LNCaP clone FGC (cell line): Measurements from ENCODE around the gene CEP76.

ENCODE experiments used
- DNase-seq: peaks from one replicate; pipeline ENCODE4 v3.0.0-alpha.2; 2011; ENCODE audit warnings: low read depth
- H3K4me3 ChIP-seq: 2 replicates; pipeline ENCODE4 v1.5.1; 2011; ENCODE audit warnings: mild to moderate bottlenecking, low read depth, low read length, control low read depth
- TF ChIP-seq, protein P1 (sequence below): IDR thresholded peaks from 2 replicates; pipeline ENCODE4 v1.5.1; 2012; ENCODE audit warnings: mild to moderate bottlenecking; ENCODE audit not compliant: control insufficient read depth, insufficient read depth; ENCODE audit errors: extremely low read depth

Gene CEP76

DNA sequence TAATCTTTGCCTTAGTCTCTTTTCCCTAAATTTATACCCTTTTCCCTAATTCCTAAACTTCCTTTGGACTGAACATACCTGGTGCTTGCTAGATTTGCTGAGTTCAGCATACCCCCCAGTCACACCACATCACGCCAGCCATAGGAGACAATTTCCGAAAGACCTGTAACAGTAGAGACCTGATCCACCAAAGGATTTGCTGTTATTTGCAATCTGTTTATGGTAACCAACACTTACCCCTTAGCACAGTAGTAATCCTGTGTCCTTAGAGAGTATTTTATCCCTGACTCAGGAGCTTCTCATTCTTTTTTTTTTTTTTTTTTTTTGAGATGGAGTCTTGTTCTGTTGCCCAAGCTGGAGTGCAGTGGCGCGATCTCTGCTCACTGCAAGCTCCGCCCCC, 8.9 kb upstream of the CEP76 start:
- no peak for DNase-seq
- no peak overlapping the region for H3K4me3 ChIP-seq
- TF ChIP-seq, protein P1, sequence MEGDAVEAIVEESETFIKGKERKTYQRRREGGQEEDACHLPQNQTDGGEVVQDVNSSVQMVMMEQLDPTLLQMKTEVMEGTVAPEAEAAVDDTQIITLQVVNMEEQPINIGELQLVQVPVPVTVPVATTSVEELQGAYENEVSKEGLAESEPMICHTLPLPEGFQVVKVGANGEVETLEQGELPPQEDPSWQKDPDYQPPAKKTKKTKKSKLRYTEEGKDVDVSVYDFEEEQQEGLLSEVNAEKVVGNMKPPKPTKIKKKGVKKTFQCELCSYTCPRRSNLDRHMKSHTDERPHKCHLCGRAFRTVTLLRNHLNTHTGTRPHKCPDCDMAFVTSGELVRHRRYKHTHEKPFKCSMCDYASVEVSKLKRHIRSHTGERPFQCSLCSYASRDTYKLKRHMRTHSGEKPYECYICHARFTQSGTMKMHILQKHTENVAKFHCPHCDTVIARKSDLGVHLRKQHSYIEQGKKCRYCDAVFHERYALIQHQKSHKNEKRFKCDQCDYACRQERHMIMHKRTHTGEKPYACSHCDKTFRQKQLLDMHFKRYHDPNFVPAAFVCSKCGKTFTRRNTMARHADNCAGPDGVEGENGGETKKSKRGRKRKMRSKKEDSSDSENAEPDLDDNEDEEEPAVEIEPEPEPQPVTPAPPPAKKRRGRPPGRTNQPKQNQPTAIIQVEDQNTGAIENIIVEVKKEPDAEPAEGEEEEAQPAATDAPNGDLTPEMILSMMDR: no peak

DNA sequence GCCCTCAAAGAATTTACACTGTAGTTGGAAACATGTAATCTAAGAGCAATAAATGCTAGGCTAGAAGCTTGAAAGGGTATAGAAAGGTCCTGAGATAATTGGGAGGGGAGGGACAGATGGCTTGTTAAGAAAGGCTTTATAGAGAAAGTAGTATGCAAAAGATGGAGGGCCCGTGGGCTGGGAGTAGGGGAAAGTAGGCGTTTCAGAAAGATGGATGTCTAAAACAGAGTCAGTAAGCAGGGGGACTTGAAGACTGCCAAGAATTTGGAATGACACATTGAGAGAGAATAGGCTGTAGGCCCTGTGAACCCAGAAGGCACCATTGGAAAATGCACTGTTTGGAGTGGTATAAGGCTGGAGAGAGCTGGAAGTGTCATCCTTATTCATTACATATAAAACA, 1.1 kb upstream of the CEP76 start:
- TF ChIP-seq, protein P1: no peak
- DNase-seq: no peak

DNA sequence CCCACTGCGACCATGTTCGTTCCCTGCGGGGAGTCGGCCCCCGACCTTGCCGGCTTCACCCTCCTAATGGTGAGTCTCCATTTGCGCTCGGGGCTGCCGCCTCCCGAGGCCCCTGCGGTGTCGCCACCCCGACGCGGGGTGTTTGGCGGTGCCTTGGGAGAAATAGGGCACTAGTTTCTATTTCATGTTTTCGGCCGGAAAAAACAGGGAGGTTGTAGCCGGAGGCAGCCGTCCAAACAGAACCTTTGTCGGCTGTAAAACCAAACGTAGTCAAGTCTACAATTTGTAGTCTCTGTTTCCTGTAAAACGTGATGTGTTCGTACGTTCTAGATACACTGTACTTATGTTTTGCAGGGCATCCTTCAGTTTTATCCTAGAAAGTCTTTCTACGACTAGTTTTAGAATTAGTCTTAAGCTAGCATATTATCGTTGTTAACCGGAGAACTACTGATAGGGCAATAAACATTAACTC, 609 bp upstream of the CEP76 start:
- TF ChIP-seq, protein P1: no peak
- DNase-seq: no peak
- peak overlapping the region; percentile 84 for H3K4me3 ChIP-seq

More for the DNA sequence above, 1.1 kb upstream of the CEP76 start:
- peak overlapping the region; percentile 84 for H3K4me3 ChIP-seq

DNA sequence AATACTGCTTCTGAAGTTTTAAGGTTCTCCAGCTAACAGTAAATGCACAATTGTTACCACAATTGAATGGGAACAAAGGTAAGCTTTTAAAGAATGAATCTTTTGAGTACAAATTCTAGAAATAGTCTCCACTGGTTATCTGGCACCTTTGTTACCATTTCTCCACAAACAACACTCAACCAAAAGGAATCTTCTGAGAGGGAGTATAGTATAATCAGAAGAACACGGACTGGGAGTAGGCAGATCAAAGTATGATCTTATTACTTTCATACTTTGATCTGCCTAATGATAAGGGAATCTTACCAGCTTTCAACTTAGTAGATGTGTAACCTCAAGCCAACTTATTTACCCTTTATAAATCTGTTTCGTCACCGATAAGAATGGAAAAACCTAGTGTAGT, 1.4 kb downstream of the CEP76 start:
- DNase-seq: no peak
- peak overlapping the region; percentile 84 for H3K4me3 ChIP-seq
- TF ChIP-seq, protein P1: no peak

DNA sequence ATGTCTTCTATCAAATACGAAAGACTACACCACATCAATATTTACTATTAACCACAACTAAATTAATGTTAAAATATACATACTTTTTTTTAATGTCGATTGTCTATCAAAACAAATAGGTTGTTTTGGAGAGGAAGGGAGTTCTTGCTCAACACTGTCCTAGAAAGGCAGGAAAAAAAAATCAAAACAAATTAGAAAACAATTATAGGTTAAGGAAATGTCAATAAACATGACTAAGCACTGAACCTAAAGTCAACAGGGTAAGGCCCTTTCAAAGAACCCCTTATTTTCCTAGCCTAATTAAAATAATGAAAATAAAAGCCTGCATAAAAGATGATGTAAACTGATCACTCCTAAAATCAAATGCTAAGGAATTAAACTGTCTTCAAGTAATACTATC, 2.8 kb downstream of the CEP76 start:
- DNase-seq: no peak
- TF ChIP-seq, protein P1: no peak

DNA sequence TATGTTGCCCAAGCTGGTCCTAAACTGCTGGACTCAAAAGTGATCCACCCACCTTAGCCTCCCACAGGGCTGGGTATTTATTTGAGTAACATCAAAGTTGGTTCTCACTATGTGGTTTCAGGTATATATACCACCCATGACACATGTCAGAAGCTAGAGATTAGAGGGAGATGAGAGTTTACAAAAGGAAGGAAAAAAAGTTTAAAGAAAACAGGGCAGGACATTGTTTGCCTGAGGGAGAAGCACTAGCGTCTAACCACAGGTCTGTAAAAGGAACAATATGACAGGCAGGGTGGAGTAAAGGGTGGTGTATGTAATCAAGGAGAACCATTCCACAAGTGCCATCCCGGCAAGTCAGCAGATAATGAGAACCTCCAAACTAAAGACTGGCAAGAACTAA, 8.5 kb downstream of the CEP76 start:
- no peak for DNase-seq
- TF ChIP-seq, protein P1: no peak
- no peak overlapping the region for H3K4me3 ChIP-seq

More for the DNA sequence above, 2.8 kb downstream of the CEP76 start:
- no peak overlapping the region for H3K4me3 ChIP-seq

DNA sequence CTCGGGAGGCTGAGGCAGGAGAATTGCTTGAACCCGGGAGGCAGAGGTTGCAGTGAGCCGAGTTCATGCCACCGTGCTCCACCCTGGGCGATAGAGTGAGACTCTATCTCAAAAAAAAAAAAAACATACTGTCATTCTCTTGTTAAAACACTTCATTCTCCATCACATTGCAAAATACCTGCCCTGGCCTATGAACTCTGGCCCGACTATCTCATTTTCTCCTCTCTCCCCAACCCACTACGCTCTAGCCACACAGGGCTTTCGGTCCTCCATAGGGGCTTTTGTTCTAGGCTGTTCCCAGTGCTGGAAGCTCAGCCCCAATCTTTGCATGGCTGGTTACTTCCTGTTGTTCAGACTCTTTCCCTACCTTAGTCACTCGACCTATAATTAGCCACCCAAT, 10.3 kb downstream of the CEP76 start:
- DNase-seq: no peak
- TF ChIP-seq, protein P1: no peak
- no peak overlapping the region for H3K4me3 ChIP-seq
